Spleen (tissue), 11 donors: ENCODE data around the gene ATP10B. TPM values are rescaled to one million over a fixed set of nuclear protein-coding genes. Genes with fewer than 3 reads are reported as not detected.

Source experiments
- DNase-seq: peaks from one replicate; pipeline ENCODE4 v3.0.0-alpha.2; 2020
- H3K27ac ChIP-seq, 8 donors: fragments of 200-600 bp; sonication (generic) in 7 of 8; 1 replicate in 4 of 8; 2 replicates in 4 of 8; pipeline versions ENCODE4 v1.5.0 to v1.8.0; 2016 to 2021; ENCODE audit warnings: inconsistent platforms in 4 of 8, mild to moderate bottlenecking in 4 of 8, moderate library complexity in 1 of 8
- H3K27me3 ChIP-seq, 7 donors: fragments of 200-600 bp; sonication (generic) in 6 of 7; replicated peaks in 1 of 7; 1 replicate in 4 of 7; 2 replicates in 3 of 7; pipeline versions ENCODE4 v1.5.0 to v1.8.0; 2016 to 2021; ENCODE audit warnings: inconsistent platforms in 3 of 7, mild to moderate bottlenecking in 1 of 7
- H3K36me3 ChIP-seq, 6 donors: fragments of 200-600 bp; sonication (generic) in 5 of 6; 1 replicate in 4 of 6; 2 replicates in 2 of 6; pipeline versions ENCODE4 v1.5.0 to v1.8.0; 2016 to 2021; ENCODE audit warnings: inconsistent platforms in 2 of 6
- H3K4me1 ChIP-seq, 6 donors: fragments of 200-600 bp; sonication (generic) in 5 of 6; 1 replicate in 3 of 6; 2 replicates in 3 of 6; pipeline versions ENCODE4 v1.5.0 to v1.8.0; 2016 to 2021; ENCODE audit warnings: inconsistent platforms in 3 of 6
- H3K4me3 ChIP-seq, 8 donors: fragments of 200-600 bp; sonication (generic) in 7 of 8; 1 replicate in 4 of 8; 2 replicates in 4 of 8; pipeline versions ENCODE4 v1.5.0 to v1.8.0; 2016 to 2021; ENCODE audit warnings: inconsistent platforms in 4 of 8, mild to moderate bottlenecking in 4 of 8, moderate library complexity in 2 of 8
- H3K9me3 ChIP-seq, 8 donors: fragments of 200-600 bp; sonication (generic) in 7 of 8; 1 replicate in 4 of 8; 2 replicates in 4 of 8; pipeline versions ENCODE4 v1.5.0 to v1.8.0; 2016 to 2021; ENCODE audit warnings: inconsistent platforms in 4 of 8
- CTCF ChIP-seq, 11 experiments: fragments of 200-600 bp in 7 of 11; fragments of 450-650 bp in 4 of 11; sonication (generic) in 4 of 11; IDR thresholded peaks in 8 of 11; conservative IDR thresholded peaks in 3 of 11; 1 replicate in 7 of 11; 2 replicates in 4 of 11; pipeline versions ENCODE4 v1.4.0 to v1.8.0; 2016 to 2021; ENCODE audit warnings: antibody characterized with exemption in 11 of 11, inconsistent platforms in 4 of 11, mild to moderate bottlenecking in 1 of 11
- POLR2A ChIP-seq, 3 donors: fragments of 450-650 bp; IDR thresholded peaks; one replicate each; pipeline ENCODE4 v1.5.1; 2017; ENCODE audit warnings: antibody characterized with exemption in 3 of 3, mild to moderate bottlenecking in 1 of 3
- POLR2AphosphoS5 ChIP-seq, 3 donors: sonication (generic); formaldehyde crosslinking; IDR thresholded peaks; one replicate each; pipeline ENCODE4 v1.5.1; 2017; ENCODE audit warnings: antibody characterized with exemption in 3 of 3
- WGBS, 5 donors: extraction: QIAGEN DNeasy Blood & Tissue Kit in 3 of 5; methylation state at CpG; one replicate each; pipeline versions ENCODE4 v1.1.5 to v1.1.7; 2013 to 2018; 5-methylcytosine and 5-hydroxymethylcytosine counted together
- intact Hi-C: fragments of 100-400 bp; cut with DNase I; formaldehyde crosslinking; loops from one replicate; pipeline ENCODE4 v1.15.0; 2023; ENCODE audit warnings: low total_unique reads
- polyA plus RNA-seq, 3 donors: library from polyadenylated mRNA; stranded (reverse); fragments of 200-250 nt; gene quantifications; one replicate each; pipeline ENCODE4 v1.2.1, GENCODE V29; 2013
- total RNA-seq, 7 donors: library from RNA; depleted of rRNA in 3 of 7; stranded (reverse); fragments of >200 nt in 3 of 7; fragmentation: NEBNext Ultra II Directional in 4 of 7; extraction: Animal tissue kit (Norgen Biotek cat#: 25700) in 4 of 7; gene quantifications; one replicate each; pipeline versions ENCODE4 v1.1.0 to v1.2.1, GENCODE V29; 2016 to 2021
- donor health status: healthy with polysubstance abuse.
- donor health status: DM: no; HTN: no; CAD: no; lungs with moderate emphysema.
- donor health status: DM: no; HTN: no; CAD: no.
- donor health status: Bipolar disorder and iron deficiency.
- donor health status: healthy.
- donor health status: DM: no; HTN: no; CAD: no.
- donor health status: DM: yes; HTN: yes; CAD: no.

Gene ATP10B
- total and polyA plus RNA-seq, 10 donors, result 0.06 TPM; not detected in 9

DNA sequence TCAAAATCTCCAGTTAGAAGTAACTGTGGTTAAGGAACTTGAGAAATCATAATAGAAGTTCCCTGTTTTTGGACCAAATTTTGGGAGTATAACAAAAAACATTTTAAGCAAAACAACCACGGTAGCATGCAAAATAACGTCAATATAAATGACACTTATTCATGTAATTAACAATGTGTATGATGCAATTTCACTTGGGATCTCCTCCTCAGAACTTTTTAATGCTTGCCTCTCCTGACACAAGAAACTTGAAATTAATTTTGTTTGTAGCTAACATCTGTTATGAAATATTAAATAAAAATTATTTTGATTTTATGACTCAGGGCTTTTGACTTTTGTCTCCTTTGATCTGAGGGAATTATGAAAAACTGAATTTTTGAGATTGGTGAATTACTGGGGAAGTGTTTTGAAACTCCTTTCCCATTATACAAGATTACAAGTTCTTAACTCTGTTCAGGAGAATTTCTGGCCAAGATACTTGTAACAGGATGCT is 149.7 kb downstream of the ATP10B start:
- peaks cover 0 to 10% (median 3%) of the 10 kb centered on the region in 8 donors for H3K9me3 ChIP-seq
- H3K27me3 ChIP-seq, result no peaks in the 10 kb centered on the region
- H3K27ac ChIP-seq, result peak overlapping the region in 1 of 8 donors; percentile 12
- H3K4me3 ChIP-seq, result no peak overlapping the region
- no peak for TF ChIP-seq CTCF (IDR thresholded peaks at IDR 0.05 in 8 of 11, conservative IDR thresholded peaks at IDR 0.05 in 3 of 11)
- no peak for TF ChIP-seq POLR2AphosphoS5 (IDR thresholded peaks at IDR 0.05)
- no peak for TF ChIP-seq POLR2A (IDR thresholded peaks at IDR 0.05)
- no peaks in the 10 kb centered on the region for H3K4me1 ChIP-seq
- 52 to 79% (median 64%) methylated on average over 2 of the region's 2 CpGs for WGBS, 5 donors
- intact Hi-C loops, result no loop called here
- no peak for DNase-seq
- no peaks in the 10 kb centered on the region for H3K36me3 ChIP-seq

- Histone ChIP-seq H3K9me3 (peaks cover 0 to 10% (median 3%) of the 10 kb centered on the region in 8 donors), H3K27ac (no peak overlapping the region), H3K27me3 (no peaks in the 10 kb centered on the region), H3K4me1 (no peaks in the 10 kb centered on the region), H3K4me3 (no peak overlapping the region), H3K36me3 (no peaks in the 10 kb centered on the region)
- intact Hi-C loops, result no loop called here
- TF ChIP-seq POLR2AphosphoS5 (IDR thresholded peaks at IDR 0.05), result no peak
- TF ChIP-seq CTCF (IDR thresholded peaks at IDR 0.05 in 8 of 11, conservative IDR thresholded peaks at IDR 0.05 in 3 of 11), result no peak
- no peak for TF ChIP-seq POLR2A (IDR thresholded peaks at IDR 0.05)
- DNase-seq, result no peak
These were observed 150.6 kb downstream of the ATP10B start for GRCh38 chr5:160701403-160701802.

DNA sequence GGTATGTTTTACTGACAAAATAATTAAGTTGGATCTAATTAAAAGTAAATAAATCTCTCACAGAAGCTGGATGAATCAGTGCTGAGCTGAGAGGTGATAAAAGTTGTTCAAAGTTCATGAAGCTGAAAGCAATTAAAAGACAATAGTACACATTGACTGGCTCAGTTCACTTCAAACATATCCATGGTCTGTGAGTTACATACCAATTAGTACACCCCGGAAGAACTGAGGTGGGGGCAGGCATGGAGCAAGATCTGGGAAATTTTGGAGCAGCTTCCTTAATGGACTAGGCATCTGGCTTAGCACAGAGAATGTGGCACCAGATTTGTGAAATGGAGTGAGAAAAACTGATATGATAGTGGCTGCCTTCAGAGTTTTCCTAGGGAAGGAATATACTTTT is 152.7 kb downstream of the ATP10B start:
- no peak for TF ChIP-seq POLR2AphosphoS5 (IDR thresholded peaks at IDR 0.05)
- TF ChIP-seq POLR2A (IDR thresholded peaks at IDR 0.05), result no peak
- no peak for TF ChIP-seq CTCF (IDR thresholded peaks at IDR 0.05 in 8 of 11, conservative IDR thresholded peaks at IDR 0.05 in 3 of 11)
- Histone ChIP-seq H3K4me1 (peaks cover 0 to 7% (median 0%) of the 10 kb centered on the region in 6 donors), H3K27ac (no peak overlapping the region), H3K4me3 (no peak overlapping the region), H3K36me3 (no peaks in the 10 kb centered on the region), H3K27me3 (no peaks in the 10 kb centered on the region), H3K9me3 (peaks cover 0 to 6% (median 1%) of the 10 kb centered on the region in 8 donors)
- WGBS, 5 donors, result 64 to 86% (median 74%) methylated on average over 1 of the region's 1 CpG
- intact Hi-C loops, result no loop called here
- DNase-seq, result no peak

DNA sequence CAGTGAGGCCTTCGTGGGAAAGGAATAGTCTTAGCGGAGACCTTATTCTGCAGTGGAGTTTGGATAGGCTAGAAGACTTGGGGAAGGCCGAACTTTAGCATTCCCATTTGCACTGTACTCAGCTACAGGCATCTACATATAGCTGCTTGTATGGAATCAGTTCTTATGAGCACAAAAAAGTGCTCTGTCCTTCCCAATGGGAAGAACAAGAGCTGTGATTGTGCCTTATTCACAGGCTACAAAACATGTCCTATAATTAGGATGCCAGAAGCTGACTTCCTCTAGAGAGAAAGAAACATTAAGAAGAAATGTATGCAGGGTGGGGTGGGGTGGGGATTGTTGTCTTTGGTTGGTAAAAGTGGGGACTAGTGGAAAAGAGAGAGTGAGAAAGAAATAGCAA is 154.7 kb downstream of the ATP10B start:
- Histone ChIP-seq H3K4me1 (peaks cover 0 to 16% (median 0%) of the 10 kb centered on the region in 6 donors), H3K4me3 (no peak overlapping the region), H3K9me3 (no peaks in the 10 kb centered on the region), H3K36me3 (no peaks in the 10 kb centered on the region), H3K27ac (no peak overlapping the region), H3K27me3 (no peaks in the 10 kb centered on the region)
- WGBS, 5 donors, result 82 to 92% (median 88%) methylated on average over 3 of the region's 3 CpGs
- TF ChIP-seq CTCF (IDR thresholded peaks at IDR 0.05 in 8 of 11, conservative IDR thresholded peaks at IDR 0.05 in 3 of 11), result no peak
- no peak for TF ChIP-seq POLR2A (IDR thresholded peaks at IDR 0.05)
- TF ChIP-seq POLR2AphosphoS5 (IDR thresholded peaks at IDR 0.05), result no peak
- intact Hi-C loops, result no loop called here
- DNase-seq, result no peak
